HepG2 (cell line): ENCODE measurements around the gene MYO7A. TPM values are rescaled to one million over a fixed set of nuclear protein-coding genes. Genes with fewer than 3 reads are reported as not detected.

ENCODE experiments used
- AGO2 ChIP-seq: fragments of 200-400 bp; formaldehyde crosslinking; optimal IDR thresholded peaks from 2 replicates; pipeline ENCODE3; 2017; ENCODE audit warnings: mild to moderate bottlenecking, low read depth, low read length, moderate library complexity
- FIP1L1 ChIP-seq: fragments of 200-400 bp; formaldehyde crosslinking; IDR thresholded peaks from 2 replicates; pipeline ENCODE4 v1.6.1; 2018; ENCODE audit warnings: low read depth, mild to moderate bottlenecking, low read length, moderate library complexity, borderline replicate concordance; ENCODE audit not compliant: insufficient read depth
- FOXK2 ChIP-seq: fragments of 450-650 bp; IDR thresholded peaks from 2 replicates; pipeline ENCODE4 v1.6.1; 2016
- GTF2F1 ChIP-seq: fragments of 150-350 bp; IDR thresholded peaks from 2 replicates; pipeline ENCODE4 v1.6.1; 2014; ENCODE audit warnings: low read length
- GTF3A ChIP-seq: sonication (generic); formaldehyde crosslinking; conservative IDR thresholded peaks from 2 replicates; pipeline ENCODE4 v1.4.0; 2020; ENCODE audit warnings: mild to moderate bottlenecking, missing genetic modification reagents
- HOXA3 ChIP-seq: sonication (generic); formaldehyde crosslinking; IDR thresholded peaks from 2 replicates; pipeline ENCODE4 v1.5.0; 2020; ENCODE audit warnings: missing genetic modification reagents
- KAT2B ChIP-seq: fragments of 150-350 bp; IDR thresholded peaks from 2 replicates; pipeline ENCODE4 v1.6.1; 2014; ENCODE audit warnings: low read depth, low read length, borderline replicate concordance
- LCORL ChIP-seq, 2 experiments: fragments of 450-650 bp in 1 of 2; sonication (generic) in 1 of 2; formaldehyde crosslinking in 1 of 2; IDR thresholded peaks; 2 replicates each; pipeline versions ENCODE4 v1.5.0 to v1.6.1; 2017 to 2020; ENCODE audit warnings: antibody characterized with exemption in 1 of 2, missing genetic modification reagents in 1 of 2
- MLLT10 ChIP-seq: sonication (generic); formaldehyde crosslinking; IDR thresholded peaks from 2 replicates; pipeline ENCODE4 v1.4.0; 2020; ENCODE audit warnings: missing genetic modification reagents
- MTF2 ChIP-seq: sonication (generic); formaldehyde crosslinking; IDR thresholded peaks from 2 replicates; pipeline ENCODE4 v1.5.0; 2020; ENCODE audit warnings: missing genetic modification reagents, borderline replicate concordance
- NR2F1 ChIP-seq, 2 experiments: fragments of 450-650 bp in 1 of 2; formaldehyde crosslinking in 1 of 2; IDR thresholded peaks; 2 replicates each; pipeline versions ENCODE4 v1.5.0 to v1.6.1; 2016 to 2020; ENCODE audit warnings: mild to moderate bottlenecking in 1 of 2, missing compliant biosample characterization in 1 of 2, missing genetic modification reagents in 1 of 2, moderate library complexity in 1 of 2
- PATZ1 ChIP-seq: sonication (generic); formaldehyde crosslinking; IDR thresholded peaks from 2 replicates; pipeline ENCODE4 v1.4.0; 2020; ENCODE audit warnings: missing genetic modification reagents
- RBFOX2 ChIP-seq: fragments of 200-400 bp; formaldehyde crosslinking; IDR thresholded peaks from 2 replicates; pipeline ENCODE4 v1.6.1; 2017; ENCODE audit warnings: low read depth, mild to moderate bottlenecking, low read length
- RXRB ChIP-seq: IDR thresholded peaks from 2 replicates; pipeline ENCODE4 v1.6.1; 2016; ENCODE audit warnings: borderline replicate concordance, missing genetic modification reagents, missing compliant biosample characterization
- SRSF9 ChIP-seq: fragments of 200-400 bp; formaldehyde crosslinking; IDR thresholded peaks from 2 replicates; pipeline ENCODE4 v1.6.1; 2018; ENCODE audit warnings: borderline replicate concordance, mild to moderate bottlenecking, low read depth, low read length; ENCODE audit not compliant: insufficient read depth, poor library complexity, severe bottlenecking
- TFAP4 ChIP-seq: sonication (generic); IDR thresholded peaks from 2 replicates; pipeline ENCODE4 v1.6.1; 2016; ENCODE audit warnings: low read depth, borderline replicate concordance
- ZFP36L2 ChIP-seq: sonication (generic); formaldehyde crosslinking; IDR thresholded peaks from 2 replicates; pipeline ENCODE4 v1.4.0; 2020; ENCODE audit warnings: missing genetic modification reagents
- ZNF224 ChIP-seq: sonication (generic); formaldehyde crosslinking; IDR thresholded peaks from 2 replicates; pipeline ENCODE4 v1.5.0; 2020; ENCODE audit warnings: mild to moderate bottlenecking, missing genetic modification reagents
- ZNF253 ChIP-seq: sonication (generic); formaldehyde crosslinking; IDR thresholded peaks from 2 replicates; pipeline ENCODE4 v1.8.0; 2022; ENCODE audit warnings: mild to moderate bottlenecking, missing genetic modification reagents, borderline replicate concordance
- ZNF556 ChIP-seq: sonication (generic); formaldehyde crosslinking; IDR thresholded peaks from 2 replicates; pipeline ENCODE4 v1.4.0; 2020; ENCODE audit warnings: mild to moderate bottlenecking, missing genetic modification reagents, borderline replicate concordance
- ZNF749 ChIP-seq: sonication (generic); formaldehyde crosslinking; IDR thresholded peaks from 2 replicates; pipeline ENCODE4 v1.8.0; 2022; ENCODE audit warnings: mild to moderate bottlenecking, missing genetic modification reagents, moderate library complexity, borderline replicate concordance
- ZNF761 ChIP-seq: sonication (generic); formaldehyde crosslinking; conservative IDR thresholded peaks from 2 replicates; pipeline ENCODE4 v1.4.0; 2020; ENCODE audit warnings: mild to moderate bottlenecking, missing genetic modification reagents
- polyA plus RNA-seq, 8 experiments: library from polyadenylated mRNA; depleted of rRNA in 3 of 8; stranded (reverse) in 7 of 8; unstranded in 1 of 8; fragments of >200 nt; fragmentation: Illumina TruSeq in 4 of 8; extraction: Trizol in 4 of 8; gene quantifications; 2 replicates each; pipeline versions ENCODE4 v1.2.1 to v1.2.3, GENCODE V29; 2011 to 2016; ENCODE audit warnings: low read depth in 4 of 8, missing spikeins in 1 of 8, mixed read lengths in 1 of 8; ENCODE audit not compliant: insufficient read depth in 1 of 8
- total RNA-seq, 5 experiments: library from RNA; depleted of rRNA; stranded (reverse); fragments of >200 nt; fragmentation: Illumina TruSeq; extraction: Trizol; gene quantifications; 2 replicates each; pipeline ENCODE4 v1.2.3, GENCODE V29; 2016; ENCODE audit warnings: low read depth in 1 of 5
- TF ChIP-seq, protein P1 (sequence below): sonication (generic); formaldehyde crosslinking; IDR thresholded peaks from 2 replicates; pipeline ENCODE4 v1.4.0; 2020; ENCODE audit warnings: missing genetic modification reagents
- TF ChIP-seq, protein P2 (sequence below): sonication (generic); formaldehyde crosslinking; IDR thresholded peaks from 2 replicates; pipeline ENCODE4 v1.5.1; 2020; ENCODE audit warnings: mild to moderate bottlenecking, missing genetic modification reagents, moderate library complexity
- TF ChIP-seq, protein P3 (sequence below): IDR thresholded peaks from 2 replicates; pipeline ENCODE4 v1.6.1; 2012; ENCODE audit warnings: inconsistent platforms

The MYO7A gene
- total and polyA plus RNA-seq, 2 of the 13 experiments (the other 11 are each of a cell fraction or from before 2014, with no cell fraction given), result 7.5 to 10.0 TPM

DNA sequence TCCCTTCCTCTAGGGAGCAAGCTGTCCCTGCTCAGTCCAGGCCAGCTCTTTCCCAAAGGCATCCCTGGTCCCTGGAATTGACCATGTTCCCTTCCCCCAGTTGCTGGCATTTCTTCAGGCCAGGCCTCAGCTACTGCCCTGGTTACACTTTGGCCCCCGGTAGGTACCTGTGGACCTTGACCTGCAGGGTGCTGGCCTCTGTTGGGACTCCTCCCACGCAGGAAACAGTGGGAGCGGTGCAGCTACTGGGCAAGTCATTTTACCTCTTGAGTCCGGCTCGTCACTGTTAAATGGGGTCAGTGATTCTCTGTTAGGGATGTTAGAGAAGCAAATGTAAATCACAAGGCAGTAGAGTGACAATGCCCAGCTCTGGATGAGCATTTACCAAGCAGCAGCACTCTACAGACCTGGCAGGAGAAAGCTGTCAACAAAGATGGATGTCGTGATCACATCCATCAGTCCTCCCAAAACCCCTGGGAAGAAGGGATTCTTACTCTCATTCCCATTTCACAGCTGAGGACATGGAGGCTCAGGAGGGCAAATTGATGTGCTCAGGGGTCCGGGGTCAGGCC lies 16.9 kb downstream of the MYO7A start (continued):
- no peak for TF ChIP-seq SRSF9
- no peak for TF ChIP-seq FIP1L1
- TF ChIP-seq HOXA3 (CRISPR knock-in tag), result peak; percentile 64; the same call in 1 of the 2 replicates
- no peak for TF ChIP-seq FOXK2
- TF ChIP-seq, protein P1, sequence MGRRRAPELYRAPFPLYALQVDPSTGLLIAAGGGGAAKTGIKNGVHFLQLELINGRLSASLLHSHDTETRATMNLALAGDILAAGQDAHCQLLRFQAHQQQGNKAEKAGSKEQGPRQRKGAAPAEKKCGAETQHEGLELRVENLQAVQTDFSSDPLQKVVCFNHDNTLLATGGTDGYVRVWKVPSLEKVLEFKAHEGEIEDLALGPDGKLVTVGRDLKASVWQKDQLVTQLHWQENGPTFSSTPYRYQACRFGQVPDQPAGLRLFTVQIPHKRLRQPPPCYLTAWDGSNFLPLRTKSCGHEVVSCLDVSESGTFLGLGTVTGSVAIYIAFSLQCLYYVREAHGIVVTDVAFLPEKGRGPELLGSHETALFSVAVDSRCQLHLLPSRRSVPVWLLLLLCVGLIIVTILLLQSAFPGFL, result no peak
- no peak for TF ChIP-seq MLLT10
- peak; percentile 74; the same call in 1 of the 2 replicates for TF ChIP-seq RXRB (CRISPR knock-in tag)
- no peak for TF ChIP-seq ZNF253 (CRISPR knock-in tag)
- TF ChIP-seq TFAP4, result no peak
- peak; percentile 83 for TF ChIP-seq PATZ1 (CRISPR knock-in tag)
- no peak for TF ChIP-seq AGO2
- no peak for TF ChIP-seq KAT2B
- 0 out of 2 replicates have a peak, but pooled peaks have one; percentile 70 for TF ChIP-seq GTF3A
- TF ChIP-seq NR2F1 (CRISPR knock-in tag; IDR thresholded peaks at IDR 0.05), result peak; percentile 76 to 86
- TF ChIP-seq ZNF556 (CRISPR knock-in tag), result peak; percentile 79
- TF ChIP-seq ZNF761 (CRISPR knock-in tag), result 0 out of 2 replicates have a peak, but pooled peaks have one; percentile 56
- no peak for TF ChIP-seq ZFP36L2 (CRISPR knock-in tag)
- no peak for TF ChIP-seq RBFOX2
- TF ChIP-seq GTF2F1, result no peak
- TF ChIP-seq, protein P2, sequence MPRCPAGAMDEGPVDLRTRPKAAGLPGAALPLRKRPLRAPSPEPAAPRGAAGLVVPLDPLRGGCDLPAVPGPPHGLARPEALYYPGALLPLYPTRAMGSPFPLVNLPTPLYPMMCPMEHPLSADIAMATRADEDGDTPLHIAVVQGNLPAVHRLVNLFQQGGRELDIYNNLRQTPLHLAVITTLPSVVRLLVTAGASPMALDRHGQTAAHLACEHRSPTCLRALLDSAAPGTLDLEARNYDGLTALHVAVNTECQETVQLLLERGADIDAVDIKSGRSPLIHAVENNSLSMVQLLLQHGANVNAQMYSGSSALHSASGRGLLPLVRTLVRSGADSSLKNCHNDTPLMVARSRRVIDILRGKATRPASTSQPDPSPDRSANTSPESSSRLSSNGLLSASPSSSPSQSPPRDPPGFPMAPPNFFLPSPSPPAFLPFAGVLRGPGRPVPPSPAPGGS (CRISPR knock-in tag), result no peak
- no peak for TF ChIP-seq ZNF749
- TF ChIP-seq, protein P3, sequence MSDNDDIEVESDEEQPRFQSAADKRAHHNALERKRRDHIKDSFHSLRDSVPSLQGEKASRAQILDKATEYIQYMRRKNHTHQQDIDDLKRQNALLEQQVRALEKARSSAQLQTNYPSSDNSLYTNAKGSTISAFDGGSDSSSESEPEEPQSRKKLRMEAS, result peak; percentile 29; the same call in 1 of the 2 replicates
- TF ChIP-seq LCORL (IDR thresholded peaks at IDR 0.05), result no peak
- TF ChIP-seq LCORL (CRISPR knock-in tag; IDR thresholded peaks at IDR 0.05), result peak; percentile 85
- no peak for TF ChIP-seq ZNF224
- TF ChIP-seq MTF2 (CRISPR knock-in tag), result no peak
